ENCODE measurements around the gene CAMK1D.
"Not testable (repeated sequence)": the region's sequence is repeated elsewhere in the genome, so short reads cannot be mapped to it uniquely, and the experiment has no call there.

CAMK1D gene

DNA sequence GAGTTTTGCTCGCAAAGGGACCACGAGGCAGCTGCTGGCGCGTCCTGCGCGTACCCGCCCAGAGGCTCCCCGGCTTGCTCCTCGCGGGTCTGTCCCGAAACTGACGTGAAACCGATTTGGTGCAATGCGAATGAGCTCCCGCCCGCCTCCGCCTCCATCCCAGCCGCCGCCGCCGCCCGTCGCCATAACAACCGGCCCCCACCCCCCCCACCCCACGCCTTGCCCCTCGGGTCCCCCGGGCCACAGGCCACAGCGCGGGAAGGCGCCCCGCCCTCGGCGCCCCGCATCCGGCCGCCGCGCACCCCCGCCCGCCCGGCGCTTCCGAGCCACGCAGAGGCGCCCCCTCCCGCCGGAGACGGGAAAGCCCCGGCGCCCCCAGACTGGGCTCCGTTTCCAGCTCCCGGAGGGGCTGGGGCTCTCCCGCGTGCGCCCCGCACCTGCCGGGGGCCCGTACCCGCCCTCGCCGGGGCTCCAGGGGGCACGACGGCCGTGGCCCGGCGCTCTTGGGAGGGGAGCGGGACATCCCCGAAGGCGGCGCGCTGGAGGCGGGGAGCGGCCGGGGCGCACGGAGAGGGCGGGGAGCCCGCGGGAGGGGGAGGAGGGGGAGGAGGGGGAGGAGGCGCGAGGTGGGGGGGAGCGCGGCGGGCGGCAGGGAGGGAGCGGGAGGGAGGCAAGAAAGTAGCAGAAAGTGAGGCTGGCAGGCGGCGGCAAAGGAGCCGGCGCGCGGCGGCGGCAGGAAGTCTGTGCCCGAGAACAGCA lies at the start of gene CAMK1D:
Gene CAMK1D (plus strand): TSS at position 678 of the 759 bp plus-strand sequence.
- peak; percentile 58 to 78 (median 62) for DNase-seq (ENCODE audit: low read depth in 3 of 3)

DNA sequence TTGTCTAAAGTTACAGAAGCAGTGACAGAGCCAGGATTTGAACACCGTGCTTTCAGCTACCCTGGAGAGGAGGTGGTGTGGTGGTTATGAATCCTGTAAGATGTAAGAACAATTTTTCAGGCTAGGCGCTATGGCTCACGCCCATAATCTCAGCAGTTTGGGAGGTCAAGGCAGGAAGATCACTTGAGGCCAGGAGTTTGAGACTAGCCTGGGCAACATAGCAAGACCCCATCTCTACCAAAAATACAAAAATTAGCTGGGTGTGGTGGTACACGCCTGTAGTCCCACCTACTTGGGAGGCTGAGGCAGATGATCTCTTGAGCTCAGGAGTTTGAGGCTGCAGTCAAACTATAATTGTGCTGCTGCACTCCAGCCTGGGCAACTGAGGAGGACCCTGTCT lies 48.3 kb upstream of the CAMK1D start:
- not testable (repeated sequence) for DNase-seq (ENCODE audit: low read depth in 3 of 3)

DNA sequence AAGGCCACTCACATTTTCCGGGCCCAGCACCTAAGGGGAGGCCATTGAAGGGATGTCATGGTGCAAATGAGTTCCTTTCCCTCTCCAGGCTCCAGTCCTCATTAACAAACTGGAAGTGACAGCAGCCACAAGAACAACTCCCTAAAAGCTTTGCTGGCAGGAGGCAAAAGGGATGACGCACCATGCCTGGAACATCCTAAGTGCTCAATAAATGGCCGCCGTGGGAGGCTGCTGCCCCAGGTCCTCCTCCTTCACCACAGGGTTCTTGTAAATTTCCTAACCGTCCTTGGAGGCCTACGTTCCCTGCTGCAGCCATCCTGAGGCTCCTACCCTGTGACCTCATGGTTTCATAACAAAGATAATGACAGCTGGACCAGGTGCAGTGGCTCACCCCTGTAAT lies 41.3 kb upstream of the CAMK1D start:
- no peak for DNase-seq (ENCODE audit: low read depth in 3 of 3)

DNA sequence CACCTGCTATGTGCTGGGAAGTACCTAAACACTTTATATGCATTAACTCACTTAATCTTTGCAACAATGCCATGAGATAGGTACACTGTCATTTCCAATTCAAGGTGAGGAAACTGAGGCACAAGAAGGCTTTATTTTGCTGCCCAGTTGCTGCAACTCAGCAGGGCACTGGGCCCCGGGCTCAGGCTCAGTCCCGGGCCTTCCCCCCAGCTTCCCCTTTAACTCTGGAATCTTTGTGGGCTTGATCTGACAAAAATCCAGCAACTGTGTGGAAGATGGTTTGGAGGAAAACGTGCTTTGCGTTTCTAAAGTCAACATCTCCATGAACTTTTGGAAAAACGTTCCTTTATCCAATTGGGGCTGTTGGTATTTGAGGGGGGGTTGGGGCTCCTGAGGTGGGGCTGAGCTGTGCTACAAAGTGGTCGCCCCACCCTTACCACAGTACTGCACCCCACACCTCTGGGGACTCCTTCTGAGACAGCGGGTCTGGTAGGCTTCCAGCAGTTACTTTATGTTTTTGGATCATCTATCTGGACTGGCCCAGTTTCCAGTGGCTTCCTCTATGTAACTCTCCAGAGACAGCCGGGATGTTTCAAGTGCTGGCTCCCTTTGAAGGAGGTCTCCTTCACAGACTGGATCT lies 40.5 kb upstream of the CAMK1D start:
- DNase-seq (ENCODE audit: low read depth in 3 of 3), result no peak

DNA sequence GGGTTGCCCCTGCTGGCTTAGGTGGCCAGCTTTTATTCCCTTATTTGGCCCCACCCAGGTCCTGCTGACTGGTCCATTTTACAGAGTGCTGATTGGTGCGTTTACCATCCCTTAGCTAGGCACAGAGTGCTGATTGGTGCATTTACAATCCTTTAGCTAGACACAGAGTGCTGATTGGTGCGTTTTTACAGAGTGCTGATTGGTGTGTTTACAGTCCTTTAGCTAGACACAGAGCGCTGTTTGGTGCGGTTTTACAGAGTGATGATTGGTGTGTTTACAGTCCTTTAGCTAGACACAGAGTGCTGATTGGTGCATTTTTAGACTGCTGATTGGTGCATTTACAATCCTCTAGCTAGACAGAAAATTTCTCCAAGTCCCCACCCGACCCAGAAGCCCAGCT lies 39.6 kb upstream of the CAMK1D start:
- not testable (repeated sequence) for DNase-seq (ENCODE audit: low read depth in 3 of 3)

DNA sequence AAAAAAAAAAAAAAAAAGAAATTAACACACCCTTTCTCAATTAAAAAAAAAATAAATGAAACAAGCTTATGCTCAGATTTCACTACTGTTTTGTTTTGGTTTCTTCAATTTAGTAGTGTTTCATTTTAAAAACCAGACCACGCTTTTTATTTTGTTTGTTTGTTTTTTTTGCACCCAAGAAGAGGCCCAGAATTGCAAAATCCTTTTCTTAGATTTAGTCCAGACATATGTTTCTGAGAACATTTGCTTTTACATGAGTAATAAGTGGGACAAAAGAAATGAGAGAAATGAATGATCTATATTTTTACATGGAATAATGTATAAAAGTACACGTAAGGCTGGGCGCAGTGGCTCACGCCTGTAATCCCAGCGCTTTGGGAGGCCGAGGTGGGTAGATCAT lies 34.5 kb upstream of the CAMK1D start:
- no peak for DNase-seq (ENCODE audit: low read depth in 3 of 3)

DNA sequence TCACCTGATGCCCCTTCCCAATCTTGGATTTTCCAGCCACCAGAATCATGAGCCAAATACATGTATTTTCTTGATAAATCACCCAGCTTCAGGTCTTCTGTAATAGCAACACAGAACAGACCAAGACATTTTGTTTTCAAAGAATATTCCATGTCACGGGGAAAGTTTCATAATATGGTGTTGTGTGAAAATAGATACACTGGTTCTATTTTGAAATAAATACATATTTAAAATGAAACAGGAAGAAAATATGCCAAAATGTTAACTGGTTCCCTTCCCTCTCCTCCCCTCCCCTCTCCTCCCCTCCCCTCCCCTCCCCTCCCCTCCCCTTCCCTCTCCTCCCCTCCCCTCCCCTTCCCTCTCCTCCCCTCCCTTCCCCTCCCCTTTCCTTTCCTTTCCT lies 30.3 kb upstream of the CAMK1D start:
- DNase-seq (ENCODE audit: low read depth in 3 of 3), result no peak

DNA sequence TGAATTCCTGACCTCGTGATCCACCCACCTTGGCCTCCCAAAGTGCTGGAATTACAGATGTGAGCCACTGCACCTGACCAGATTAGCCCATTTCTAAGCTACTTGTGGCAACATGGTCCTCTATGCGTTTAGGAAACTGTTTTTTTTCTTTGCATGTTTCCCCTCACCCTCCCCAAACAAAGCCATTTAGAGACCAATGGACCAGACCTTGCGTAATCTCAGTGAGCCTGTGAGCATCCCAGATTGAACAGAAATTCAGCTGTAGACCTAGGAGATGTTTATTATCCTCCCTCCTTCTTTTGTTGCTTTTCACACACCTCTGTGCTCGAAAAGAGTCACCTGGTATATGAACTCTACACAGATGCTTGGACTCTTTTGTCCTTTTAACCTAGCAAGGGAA lies 28.5 kb upstream of the CAMK1D start:
- DNase-seq (ENCODE audit: low read depth in 3 of 3), result no peak

DNA sequence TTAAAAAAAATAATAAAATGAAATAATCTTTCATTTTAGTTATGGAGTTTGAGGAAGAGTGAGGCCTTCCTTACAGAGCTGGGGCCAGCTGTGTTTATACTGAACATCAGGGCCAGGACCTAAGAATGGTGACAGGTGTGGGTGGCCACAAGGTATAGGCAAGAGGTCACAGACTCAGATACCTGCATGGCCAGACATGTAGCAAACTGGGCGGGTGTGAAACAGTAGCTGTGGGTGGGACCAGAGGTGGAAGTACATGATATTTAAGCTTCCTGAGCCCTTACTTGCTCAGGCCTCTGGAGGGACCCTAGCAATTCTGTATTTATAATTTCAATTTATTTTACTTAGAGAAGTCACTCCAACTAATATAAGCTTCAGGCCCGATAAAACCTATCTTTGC lies 27.7 kb upstream of the CAMK1D start:
- DNase-seq (ENCODE audit: low read depth in 3 of 3), result no peak

DNA sequence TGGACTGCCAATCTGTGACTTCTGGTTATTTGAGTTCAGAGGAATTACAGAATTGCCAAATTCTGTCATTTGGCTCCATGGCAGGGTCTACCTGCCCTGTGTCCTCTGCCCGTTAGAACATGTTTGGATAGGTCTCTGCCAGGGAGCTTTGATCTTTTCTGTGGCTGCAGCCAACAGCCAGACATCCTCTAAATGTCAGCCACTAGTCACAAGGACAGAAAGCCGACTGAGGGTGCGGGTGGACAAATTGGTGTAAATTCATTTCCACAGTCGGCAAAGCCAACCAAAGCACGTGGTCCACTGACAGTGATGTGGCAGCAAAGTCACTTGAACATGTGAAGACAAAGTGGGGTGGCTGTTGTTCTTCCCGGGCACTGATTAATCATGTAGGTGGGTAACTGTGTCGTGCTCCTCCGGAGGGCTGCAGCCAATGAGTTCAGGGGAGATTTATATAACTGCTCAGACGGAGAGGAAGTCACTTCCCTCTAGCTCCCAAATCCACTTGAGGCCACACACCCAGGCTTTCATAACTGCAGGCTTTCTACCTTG lies 26.7 kb upstream of the CAMK1D start:
- DNase-seq (ENCODE audit: low read depth in 3 of 3), result no peak

DNA sequence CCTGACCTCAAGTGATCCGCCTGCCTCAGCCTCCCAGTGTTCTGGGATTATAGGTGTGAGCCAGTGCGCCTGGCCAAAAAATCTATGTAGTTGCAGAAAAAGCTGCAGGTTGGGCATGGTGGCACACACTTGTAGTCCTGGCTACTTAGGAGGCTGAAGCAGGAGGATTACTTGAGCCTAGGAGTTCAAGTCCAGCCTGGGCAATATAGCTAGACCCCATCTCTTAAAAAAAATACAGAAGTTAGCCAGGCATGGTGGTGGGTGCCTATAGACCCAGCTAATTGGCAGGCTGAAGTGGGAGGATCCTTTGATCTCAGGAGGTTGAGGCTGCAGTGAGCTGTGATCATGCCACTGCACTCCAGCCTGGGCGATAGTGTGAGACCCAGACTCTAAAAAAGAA lies 24.8 kb upstream of the CAMK1D start:
- no peak for DNase-seq (ENCODE audit: low read depth in 3 of 3)

DNA sequence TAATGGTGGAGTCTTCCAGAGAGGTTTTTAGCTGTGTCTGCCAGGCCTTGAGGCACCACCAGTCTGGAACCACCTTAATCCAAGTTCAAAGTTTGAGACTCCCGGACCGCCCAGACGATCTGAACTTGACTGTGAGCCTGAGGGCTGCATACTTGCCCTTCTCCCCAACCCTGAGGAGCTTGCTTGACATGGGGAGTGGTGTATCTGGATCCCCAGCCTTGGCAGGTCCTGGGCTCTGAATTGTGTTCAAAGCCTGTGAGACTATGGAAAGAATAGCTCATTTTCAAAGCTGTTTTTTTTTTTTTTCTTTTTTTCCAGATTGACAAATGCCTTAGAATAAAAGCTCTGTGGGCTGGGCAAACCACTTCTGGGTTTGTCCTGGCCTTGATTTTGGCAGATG lies 22.3 kb upstream of the CAMK1D start:
- DNase-seq (ENCODE audit: low read depth in 3 of 3), result no peak

DNA sequence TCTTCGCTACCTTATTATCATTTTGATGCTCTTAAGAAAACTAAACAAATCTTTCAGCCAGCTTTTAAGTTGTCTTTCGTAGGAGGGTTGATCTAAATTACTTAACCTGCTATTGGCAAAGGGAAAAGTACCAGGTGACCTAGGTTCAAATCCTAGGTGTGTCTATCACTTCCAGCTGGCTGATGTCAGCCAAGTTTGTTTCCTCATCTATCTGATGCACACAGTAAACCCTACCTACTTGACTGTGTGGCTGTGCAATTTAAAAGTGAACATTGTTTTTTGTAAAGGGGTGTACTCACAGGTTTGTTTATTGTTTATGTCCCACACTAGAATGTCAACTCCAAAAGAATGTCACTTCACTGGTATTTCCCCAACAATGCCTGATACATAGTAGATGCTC lies 21.9 kb upstream of the CAMK1D start:
- no peak for DNase-seq (ENCODE audit: low read depth in 3 of 3)

DNA sequence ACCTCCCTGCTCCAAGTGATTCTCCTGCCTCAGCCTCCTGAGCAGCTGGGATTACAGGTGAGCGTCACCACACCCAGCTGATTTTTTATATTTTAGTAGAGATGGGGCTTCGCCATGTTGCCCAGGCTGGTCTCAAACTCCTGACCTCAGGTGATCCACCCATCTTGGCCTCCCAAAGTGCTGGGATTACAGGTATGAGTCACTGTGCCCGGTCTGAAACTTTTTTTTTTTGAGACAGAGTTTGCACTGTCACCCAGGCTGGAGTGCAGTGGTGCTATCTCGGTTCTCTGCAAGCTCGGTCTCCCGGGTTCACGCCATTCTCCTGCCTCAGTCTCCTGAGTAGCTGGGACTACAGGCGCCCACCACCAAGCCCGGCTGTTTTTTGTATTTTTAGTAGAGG lies 21.0 kb upstream of the CAMK1D start:
- not testable (repeated sequence) for DNase-seq (ENCODE audit: low read depth in 3 of 3)

DNA sequence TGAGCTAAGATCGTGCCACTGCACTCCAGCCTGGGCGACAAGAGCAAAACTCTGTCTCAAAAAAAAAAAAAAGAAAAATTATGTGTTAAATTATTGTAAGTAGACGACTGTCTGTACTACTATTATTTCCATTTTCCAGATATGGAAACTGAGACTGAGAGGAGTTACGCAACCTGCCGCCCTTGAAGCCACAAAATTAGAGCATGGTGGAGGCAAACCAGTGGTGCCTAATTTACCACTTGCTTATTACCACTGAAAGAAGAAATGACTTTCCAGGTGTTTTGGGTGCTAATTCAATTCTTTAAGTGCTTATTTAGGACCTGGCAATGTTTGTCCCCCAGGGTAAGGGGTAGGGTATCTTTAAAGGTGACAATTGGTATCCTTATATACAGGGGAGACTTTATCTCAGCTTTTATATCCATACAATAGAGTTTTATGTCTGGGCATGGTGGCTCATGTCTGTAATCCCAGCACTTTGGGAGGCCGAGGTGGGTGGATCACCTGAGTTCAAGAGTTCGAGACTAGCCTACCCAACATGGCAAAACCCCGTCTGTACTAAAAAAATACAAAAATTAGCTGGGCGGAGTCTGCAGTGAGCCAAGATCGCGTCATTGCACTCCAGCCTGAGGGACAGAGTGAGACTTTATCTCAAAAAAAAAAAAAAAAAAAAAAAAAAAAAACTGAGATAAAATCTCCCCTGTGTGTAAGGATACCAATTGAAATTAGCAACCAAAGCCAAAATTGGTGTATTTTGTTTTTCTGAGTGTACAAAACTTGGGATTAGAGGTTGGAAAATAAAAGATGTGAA lies 16.6 kb upstream of the CAMK1D start:
- no peak for DNase-seq (ENCODE audit: low read depth in 3 of 3)

DNA sequence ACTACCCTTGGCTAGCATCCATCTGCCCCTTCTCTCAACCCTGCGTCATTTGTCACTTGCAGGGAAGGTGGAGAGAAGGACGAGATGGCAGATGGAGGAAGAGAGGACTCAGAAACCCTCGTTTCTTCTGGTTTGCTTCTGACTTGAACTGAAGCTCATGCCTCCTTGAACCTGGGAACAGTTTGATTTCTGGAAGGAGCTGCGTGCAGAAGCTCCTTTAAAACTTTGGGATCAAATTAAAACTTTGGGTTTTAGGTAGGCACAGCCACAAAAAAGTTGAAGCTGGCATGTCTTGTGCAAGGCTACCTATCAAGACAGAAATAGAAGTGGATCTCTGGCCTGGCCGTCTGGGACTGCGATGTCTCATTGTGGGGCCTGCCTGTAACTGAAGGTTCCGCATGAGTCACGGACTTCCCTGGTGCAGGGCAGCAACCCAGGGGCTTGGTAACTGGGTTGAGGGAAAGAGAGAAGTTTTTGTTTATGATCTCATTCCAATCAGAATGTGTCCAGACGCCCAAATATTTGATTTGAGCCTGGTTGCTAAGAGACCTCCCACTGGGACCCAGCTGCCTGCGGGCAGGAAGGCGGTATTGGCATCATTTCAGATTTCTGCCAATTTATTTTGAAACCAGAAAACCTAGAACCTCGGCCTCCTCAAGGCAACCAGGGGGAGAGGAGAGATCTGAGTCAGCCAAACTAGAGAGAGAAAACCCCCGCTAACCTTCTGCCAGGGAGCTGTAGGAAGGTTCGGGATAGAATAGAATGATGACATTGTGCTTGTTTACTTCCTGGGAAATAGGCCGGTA lies 15.8 kb upstream of the CAMK1D start:
- peak in 1 of 3 experiments; percentile 16 for DNase-seq (ENCODE audit: low read depth in 3 of 3)

DNA sequence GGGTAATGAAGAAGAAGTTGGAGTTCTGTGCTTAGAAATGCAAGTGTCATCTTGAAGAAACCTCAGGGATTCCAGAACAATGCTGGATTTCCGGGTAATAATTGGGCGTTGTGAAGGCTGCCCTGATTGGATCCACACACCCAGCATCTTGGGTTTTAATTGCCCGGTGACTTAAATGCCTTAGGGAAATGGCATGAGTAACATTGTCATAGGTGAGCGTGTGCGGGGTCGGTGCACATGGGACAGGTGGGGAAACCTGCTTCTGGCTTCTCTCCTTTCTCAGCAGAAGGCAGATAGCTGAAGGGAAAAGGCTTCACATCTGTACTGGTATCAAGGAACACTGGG lies 15.2 kb upstream of the CAMK1D start:
- DNase-seq (ENCODE audit: low read depth in 3 of 3), result no peak

DNA sequence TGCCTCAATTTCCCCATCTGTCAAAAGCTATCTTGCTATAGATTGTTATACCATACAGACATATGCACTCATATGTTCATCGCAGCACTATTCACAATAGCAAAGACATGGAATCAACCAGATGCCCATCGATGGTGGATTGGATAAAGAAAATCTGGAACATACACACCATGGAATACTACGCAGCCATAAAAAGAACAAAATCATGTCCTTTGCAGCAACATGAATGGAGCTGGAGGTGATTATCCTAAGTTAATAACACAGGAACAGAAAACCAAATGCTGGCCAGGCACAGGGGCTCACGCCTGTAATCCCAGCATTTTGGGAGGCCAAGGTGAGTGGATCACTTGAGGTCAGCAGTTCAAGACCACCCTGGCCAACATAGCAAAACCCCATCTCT lies 14.2 kb upstream of the CAMK1D start:
- not testable (repeated sequence) for DNase-seq (ENCODE audit: low read depth in 3 of 3)

DNA sequence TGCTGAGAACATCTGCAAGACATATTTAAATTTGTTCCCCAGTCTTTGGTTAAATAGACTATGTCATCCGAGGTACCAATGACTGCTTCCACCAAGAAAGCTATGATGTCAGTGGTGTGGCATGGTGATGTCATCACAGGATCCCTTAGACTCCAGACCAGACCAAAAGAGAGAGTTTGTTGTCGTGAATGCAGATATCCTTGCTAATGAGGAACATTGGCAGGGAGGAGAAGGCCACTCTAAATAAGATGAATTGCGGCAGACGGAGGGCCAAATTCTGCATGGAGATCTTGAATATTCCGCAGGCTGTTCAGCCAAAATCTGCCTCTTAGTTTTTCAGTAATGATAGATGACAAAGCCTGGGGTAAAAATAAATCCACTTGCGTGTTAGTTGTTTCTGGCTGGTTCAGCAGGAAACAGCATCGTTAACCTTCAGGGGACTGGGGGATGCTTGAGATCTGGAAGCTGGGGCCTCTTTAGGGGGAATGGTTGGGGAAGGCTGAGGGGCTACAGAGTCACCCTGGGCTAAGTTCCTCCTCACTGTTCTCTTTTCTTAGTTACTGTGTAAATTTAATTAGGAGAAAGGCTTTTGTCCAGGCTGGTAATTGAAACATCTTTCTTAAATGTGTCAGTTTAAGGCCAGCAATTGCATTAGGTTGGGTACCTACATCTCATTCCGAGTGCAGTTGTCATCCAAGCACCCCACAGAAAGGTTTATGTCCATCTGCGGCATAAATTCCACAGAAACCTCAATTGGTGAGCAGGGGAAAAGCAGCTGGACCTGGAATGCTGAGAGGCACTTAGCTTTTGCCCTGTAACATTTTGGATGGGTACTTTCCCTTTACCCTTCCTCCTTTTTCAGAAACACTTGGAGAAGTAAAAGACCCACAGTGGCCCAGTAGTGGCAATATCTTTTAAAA lies 11.6 kb upstream of the CAMK1D start:
- DNase-seq (ENCODE audit: low read depth in 3 of 3), result no peak

DNA sequence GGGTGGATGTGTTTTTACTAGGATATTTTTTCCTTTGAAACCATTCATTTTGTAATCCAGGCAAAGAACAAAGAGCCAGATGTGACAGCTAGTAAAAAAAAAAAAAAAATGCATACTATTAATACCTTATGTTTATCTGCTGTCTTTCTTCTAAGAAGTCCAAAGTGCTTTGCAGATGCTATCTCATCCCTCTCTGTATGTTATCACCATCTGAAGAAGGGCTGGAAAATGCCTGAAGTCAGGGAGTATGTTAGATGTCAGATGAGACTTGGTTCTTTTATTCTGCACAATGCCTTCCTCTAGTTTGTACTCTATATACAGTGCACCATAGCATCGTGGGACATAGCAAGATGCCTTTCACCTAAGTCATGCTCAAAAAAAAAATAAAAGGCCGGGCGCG lies 10.4 kb upstream of the CAMK1D start:
- DNase-seq (ENCODE audit: low read depth in 3 of 3), result no peak

DNA sequence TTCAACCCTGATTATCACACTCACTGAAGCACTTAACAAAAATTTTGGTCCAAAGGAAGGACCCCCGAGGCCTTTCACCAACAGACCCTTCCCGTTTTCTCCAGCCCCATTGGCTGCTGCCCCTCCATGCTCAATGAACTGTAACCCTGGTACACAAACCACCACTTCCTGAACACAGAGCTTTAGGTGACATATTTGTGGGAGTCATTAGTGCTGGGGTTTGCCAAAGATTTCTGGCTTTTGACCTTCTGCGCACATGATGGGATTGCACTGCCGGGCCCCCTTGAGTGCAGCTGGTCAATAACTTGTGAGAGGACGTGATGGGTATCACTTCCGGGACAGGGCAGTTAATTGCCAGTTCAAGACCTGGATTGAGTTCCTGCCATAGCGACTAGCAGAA lies 9.0 kb upstream of the CAMK1D start:
- DNase-seq (ENCODE audit: low read depth in 3 of 3), result no peak

Data from stimulated activated CD4-positive, alpha-beta T cell treated with anti-CD3 and anti-CD28 coated beads, TNF-alpha, amount 100 ng/mL, for 24 hours (primary cell).